Ishikawa (cell line): ENCODE data around the gene RBM6.

Experiments used
- EGR1 ChIP-seq: IDR thresholded peaks from 2 replicates; pipeline ENCODE4 v1.6.1; 2012
- RAD21 ChIP-seq: IDR thresholded peaks from 2 replicates; pipeline ENCODE4 v1.6.1; 2012; ENCODE audit warnings: low read depth
- TAF1 ChIP-seq: IDR thresholded peaks from 2 replicates; pipeline ENCODE4 v1.6.1; 2012; ENCODE audit warnings: low read depth, mild to moderate bottlenecking

- TF ChIP-seq EGR1, result no peak
- no peak for TF ChIP-seq RAD21
- no peak for TF ChIP-seq TAF1
Measured at GRCh38 chr3:50117120-50117519, 177.2 kb downstream of the RBM6 start.
